DND-41 (cell line): ENCODE data around the gene SETBP1.

Source experiments
- EZH2 ChIP-seq: IDR thresholded peaks from 3 replicates; pipeline ENCODE4 v1.6.1; 2012; ENCODE audit warnings: borderline replicate concordance, low read depth, mild to moderate bottlenecking, moderate library complexity, low read length, inconsistent platforms; ENCODE audit not compliant: severe bottlenecking
- TF ChIP-seq, protein P1 (sequence below): IDR thresholded peaks from 2 replicates; pipeline ENCODE4 v1.5.1; 2012; ENCODE audit warnings: borderline replicate concordance, low read length, moderate library complexity, mild to moderate bottlenecking; ENCODE audit not compliant: poor library complexity, severe bottlenecking; ENCODE audit errors: extremely low read depth

DNA sequence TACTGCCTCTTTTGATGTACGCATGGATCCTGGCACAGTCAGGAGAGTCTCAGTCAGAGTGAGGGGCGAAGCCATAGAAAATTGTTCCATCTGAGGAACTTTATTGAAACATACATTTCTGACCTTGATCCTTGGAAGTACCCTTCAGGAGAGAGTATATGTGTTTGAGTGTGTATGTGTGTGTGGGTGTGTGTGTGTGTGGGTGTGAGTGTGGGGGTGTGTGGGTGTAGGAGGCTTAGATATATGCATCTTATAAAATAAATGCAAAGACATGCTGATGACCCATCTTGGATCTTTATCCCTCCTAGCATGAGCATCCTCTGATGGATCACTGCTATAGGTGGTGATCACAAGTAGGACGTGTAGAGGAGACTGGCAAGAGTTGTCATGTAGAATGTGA is 93.5 kb downstream of the SETBP1 start:
- TF ChIP-seq EZH2 = no peak
- TF ChIP-seq, protein P1, sequence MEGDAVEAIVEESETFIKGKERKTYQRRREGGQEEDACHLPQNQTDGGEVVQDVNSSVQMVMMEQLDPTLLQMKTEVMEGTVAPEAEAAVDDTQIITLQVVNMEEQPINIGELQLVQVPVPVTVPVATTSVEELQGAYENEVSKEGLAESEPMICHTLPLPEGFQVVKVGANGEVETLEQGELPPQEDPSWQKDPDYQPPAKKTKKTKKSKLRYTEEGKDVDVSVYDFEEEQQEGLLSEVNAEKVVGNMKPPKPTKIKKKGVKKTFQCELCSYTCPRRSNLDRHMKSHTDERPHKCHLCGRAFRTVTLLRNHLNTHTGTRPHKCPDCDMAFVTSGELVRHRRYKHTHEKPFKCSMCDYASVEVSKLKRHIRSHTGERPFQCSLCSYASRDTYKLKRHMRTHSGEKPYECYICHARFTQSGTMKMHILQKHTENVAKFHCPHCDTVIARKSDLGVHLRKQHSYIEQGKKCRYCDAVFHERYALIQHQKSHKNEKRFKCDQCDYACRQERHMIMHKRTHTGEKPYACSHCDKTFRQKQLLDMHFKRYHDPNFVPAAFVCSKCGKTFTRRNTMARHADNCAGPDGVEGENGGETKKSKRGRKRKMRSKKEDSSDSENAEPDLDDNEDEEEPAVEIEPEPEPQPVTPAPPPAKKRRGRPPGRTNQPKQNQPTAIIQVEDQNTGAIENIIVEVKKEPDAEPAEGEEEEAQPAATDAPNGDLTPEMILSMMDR = no peak
